Measurements from ENCODE around the gene CTNND1.
"Not testable (repeated sequence)": the region's sequence is repeated elsewhere in the genome, so short reads cannot be mapped to it uniquely, and the experiment has no call there.

Gene CTNND1

GRCh38 chr11:57798905-57799559 lies 37.4 kb downstream of the CTNND1 start:
- DNase-seq = no peak

DNA sequence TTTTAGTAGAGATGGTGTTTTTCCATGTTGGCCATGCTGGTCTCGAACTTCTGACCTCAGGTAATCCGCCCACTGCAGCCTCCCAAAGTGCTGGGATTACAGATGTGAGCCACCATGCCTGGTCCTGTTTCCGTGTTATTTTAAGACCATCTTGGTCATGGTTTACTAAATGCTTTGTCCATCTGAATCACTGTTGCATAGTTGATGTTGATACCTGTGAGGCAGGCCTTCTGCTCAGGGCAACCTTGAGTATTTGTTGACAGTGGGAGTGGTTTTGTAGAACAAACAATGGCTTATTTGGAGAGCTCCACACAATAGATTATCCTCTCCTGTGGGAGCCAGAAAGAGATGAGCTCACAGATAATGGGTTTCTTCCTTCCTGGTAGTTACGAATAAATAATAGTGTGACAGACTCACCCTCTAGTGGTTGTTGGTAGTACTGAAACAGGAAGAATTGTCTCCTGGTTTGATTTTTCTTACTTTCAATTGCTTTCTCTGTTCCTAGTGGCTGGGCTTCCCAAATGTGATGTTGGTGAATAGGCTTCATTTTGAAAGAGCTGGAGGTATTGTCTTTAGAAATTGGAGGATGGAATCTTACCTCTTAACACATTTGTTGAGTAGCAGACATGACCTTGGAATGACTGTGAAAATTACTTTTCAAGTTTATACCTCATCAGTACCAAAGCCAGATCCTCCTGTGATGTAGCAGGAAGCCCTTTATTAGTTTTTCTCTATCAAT lies 39.0 kb downstream of the CTNND1 start:
- DNase-seq = peak; percentile 28

DNA sequence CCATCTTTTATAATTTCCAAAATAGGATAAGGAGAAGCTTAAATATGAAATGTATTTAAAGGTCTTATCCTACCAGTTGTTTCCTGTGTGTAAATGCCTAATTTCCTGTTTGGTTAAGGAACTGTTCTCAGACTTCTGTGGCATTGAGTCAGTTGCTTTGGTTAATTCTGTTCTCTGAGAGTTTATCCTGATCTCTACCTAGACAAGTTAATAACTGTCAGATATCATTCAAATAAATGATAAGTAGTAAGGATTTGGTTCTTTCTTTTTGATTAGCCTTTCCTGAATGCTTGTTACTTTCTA lies 39.5 kb downstream of the CTNND1 start:
- no peak for DNase-seq

DNA sequence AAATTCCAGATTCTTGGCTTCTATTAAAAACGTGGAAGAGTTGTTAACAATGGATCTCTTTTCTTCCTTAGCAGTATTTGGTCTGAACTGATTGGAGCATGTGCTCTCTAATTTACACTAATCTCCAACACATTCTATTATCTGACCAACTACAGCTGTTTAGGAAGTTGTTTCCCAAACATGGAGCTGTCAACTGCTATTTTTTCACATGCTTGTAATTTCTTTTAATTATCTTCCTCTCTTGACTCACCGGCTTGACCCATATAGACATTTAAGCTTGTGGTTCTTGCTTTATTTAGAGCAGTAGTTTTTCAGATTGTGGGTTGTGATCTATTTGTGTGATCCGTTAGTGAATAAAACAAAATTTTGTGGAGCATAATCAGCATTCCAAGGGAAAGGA lies 40.8 kb downstream of the CTNND1 start:
- DNase-seq = no peak

DNA sequence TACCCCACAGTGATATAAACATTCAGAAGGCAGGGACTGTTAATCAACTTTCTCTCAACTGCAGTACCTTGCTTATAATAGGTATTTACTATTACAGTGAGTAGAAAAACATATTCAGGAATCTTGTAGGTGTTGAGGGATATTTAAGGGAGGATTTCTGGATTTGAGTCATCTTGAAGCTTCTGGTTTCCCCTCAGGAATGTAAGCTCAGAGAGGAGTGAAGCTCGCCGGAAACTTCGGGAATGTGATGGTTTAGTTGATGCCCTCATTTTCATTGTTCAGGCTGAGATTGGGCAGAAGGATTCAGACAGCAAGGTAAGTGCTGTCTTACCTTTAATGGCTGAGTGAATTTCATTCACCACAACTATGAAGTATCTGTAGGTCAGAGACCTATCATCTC lies 42.9 kb downstream of the CTNND1 start:
- DNase-seq = no peak

DNA sequence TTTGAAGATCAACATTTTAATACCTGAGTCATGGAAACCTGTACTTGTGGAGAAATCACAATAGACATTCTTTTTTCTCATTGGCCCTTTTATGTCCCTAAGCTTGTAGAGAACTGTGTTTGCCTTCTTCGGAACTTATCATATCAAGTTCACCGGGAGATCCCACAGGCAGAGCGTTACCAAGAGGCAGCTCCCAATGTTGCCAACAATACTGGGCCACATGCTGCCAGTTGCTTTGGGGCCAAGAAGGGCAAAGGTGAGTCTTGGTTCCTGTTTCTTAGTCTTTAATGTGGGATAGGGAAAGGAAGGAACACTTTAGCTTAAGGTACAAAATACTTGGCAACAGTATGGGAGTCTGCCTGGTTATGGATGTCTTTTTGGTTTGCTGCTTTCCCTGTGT lies 44.2 kb downstream of the CTNND1 start:
- DNase-seq = no peak

DNA sequence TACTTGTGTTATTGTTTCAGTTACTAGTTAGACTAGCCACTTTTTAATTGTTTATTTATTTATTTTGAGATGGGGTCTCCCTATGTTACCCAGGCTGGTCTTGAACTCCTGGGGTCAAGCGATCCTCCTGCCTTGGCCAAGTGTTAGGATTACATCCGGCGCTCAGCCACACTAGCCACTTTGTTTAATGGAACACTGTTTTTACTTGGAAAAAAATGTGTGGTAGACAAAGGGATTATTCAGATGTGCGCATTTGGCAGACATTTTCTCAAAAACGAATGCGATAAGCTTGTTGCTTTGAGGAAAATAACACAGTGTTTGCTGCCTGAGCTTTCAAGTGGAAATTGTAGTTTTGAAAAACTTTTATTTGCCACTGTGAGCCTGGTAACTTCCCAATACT lies 51.0 kb downstream of the CTNND1 start:
- no peak for DNase-seq

DNA sequence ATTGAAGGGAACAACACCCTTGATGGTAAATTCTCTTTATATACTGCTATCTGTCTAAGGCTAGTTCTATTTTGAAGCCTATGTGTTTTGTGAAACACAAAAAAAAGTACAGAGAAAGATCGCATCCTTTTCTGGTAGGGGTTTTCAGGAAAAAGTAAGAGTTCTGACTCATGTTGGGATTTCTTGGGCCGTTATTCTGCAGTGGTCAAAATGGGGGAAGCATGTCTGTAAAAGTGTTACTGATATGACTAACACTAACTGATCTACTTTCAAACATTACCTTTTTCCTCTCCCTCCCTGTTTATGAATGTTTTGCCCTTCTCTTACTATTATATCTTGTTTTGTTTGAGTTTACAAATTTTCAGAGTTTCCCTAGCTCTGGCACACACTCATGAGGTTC lies 53.9 kb downstream of the CTNND1 start:
- DNase-seq = no peak

DNA sequence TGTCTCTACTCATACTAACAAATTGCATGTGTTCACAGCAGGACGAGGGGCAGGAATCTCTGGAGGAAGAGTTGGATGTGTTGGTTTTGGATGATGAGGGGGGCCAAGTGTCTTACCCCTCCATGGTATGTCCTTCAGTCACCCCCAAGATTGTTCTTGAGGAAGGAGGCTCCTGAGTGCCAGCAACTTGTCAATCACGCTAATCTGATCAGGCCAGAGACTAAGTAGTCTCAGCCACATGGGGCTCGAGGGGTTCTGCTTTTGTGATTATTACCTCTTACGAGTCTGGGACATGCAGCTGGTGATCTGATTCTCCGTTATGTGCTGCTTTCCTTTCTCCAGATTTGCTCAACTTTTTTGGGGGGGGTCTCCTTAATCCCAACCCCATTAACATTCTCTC lies 54.3 kb downstream of the CTNND1 start:
- no peak for DNase-seq

- DNase-seq = no peak
These were observed 57.2 kb downstream of the CTNND1 start for GRCh38 chr11:57818812-57819211.

GRCh38 chr11:57819252-57819979 lies 57.8 kb downstream of the CTNND1 start:
- no peak for DNase-seq

DNA sequence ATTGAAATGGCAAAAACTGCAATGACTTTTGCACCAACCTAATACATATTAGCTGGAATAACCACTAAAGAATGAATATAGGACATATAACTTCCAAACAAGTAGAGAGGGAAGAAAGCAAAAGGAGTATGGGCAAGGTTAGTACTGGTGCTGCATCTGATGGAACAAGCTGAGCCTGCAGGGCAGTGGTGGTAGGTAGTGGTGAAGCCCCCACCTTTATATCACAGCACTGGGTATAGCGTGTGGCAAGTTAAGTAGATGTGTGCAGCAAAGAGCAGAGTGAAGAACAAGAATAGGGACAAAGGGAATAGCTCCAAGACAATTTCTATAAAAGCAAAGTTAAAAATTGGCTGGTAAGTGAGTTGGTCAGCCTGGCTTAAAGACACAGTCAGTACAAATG lies 62.3 kb downstream of the CTNND1 start:
- no peak for DNase-seq

- DNase-seq = no peak
These were observed 73.2 kb downstream of the CTNND1 start for GRCh38 chr11:57834852-57835251.

DNA sequence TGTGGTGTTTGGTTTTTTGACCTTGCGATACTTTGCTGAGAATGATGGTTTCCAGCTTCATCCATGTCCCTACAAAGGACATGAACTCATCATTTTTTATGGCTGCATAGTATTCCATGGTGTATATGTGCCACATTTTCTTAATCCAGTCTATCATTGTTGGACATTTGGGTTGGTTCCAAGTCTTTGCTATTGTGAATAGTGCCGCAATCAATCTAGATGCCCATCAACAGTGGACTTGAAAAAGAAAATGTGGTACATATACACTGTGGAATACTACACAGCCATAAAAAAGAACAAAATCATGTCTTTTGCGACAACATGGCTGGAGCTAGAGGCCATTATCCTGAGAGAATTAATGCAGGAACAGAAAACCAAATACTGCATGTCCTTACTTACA lies 77.0 kb downstream of the CTNND1 start:
- not testable (repeated sequence) for DNase-seq

- DNase-seq = no peak
These were observed 81.3 kb downstream of the CTNND1 start for GRCh38 chr11:57842873-57843272.

DNA sequence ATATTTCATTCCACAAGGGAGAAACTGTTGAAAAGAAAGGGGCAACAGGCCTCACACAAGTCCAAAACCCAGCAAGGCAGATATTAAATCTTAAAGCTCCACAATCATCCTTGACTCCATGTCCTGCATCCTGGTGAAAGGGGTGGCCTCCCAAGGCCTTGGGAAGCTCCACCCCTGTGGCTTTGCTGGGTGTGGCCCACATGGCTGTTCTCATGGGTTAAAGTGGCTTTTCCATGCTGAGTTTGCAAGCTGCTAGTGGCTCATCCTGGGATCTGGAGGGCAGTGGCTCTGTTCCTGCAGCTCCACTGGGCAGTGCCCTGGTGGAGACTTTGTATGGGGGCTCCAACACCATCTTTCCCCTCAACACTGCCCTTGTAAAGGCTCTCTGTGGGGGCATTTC lies 106.4 kb downstream of the CTNND1 start:
- DNase-seq = no peak

GRCh38 chr11:57868491-57868890 lies 106.9 kb downstream of the CTNND1 start:
- DNase-seq = no peak

Data from NCI-H524 treated with DMSO at 0.1 percent for 48 hours (cell line).